ENCODE data around the gene SH2D3A.
A peak's percentile ranks its signal among the peaks of the same experiment; 100 is the strongest.

GRCh38 chr19:6733338-6734095 is 33.7 kb downstream of the SH2D3A start:
- TF ChIP-seq, protein P1, sequence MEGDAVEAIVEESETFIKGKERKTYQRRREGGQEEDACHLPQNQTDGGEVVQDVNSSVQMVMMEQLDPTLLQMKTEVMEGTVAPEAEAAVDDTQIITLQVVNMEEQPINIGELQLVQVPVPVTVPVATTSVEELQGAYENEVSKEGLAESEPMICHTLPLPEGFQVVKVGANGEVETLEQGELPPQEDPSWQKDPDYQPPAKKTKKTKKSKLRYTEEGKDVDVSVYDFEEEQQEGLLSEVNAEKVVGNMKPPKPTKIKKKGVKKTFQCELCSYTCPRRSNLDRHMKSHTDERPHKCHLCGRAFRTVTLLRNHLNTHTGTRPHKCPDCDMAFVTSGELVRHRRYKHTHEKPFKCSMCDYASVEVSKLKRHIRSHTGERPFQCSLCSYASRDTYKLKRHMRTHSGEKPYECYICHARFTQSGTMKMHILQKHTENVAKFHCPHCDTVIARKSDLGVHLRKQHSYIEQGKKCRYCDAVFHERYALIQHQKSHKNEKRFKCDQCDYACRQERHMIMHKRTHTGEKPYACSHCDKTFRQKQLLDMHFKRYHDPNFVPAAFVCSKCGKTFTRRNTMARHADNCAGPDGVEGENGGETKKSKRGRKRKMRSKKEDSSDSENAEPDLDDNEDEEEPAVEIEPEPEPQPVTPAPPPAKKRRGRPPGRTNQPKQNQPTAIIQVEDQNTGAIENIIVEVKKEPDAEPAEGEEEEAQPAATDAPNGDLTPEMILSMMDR (conservative IDR thresholded peaks at IDR 0.05; ENCODE audit: low read depth, low read length) = peak; percentile 55
- TF ChIP-seq EZH2 (IDR thresholded peaks at IDR 0.05; ENCODE audit: borderline replicate concordance, low read depth, low read length, poor library complexity, severe bottlenecking) = no peak

Data from A673 (cell line).